Endothelial cell (in vitro differentiated cells): ENCODE measurements around the gene RIMS4. TPM values are rescaled to one million over a fixed set of nuclear protein-coding genes. Genes with fewer than 3 reads are reported as not detected.

ENCODE experiments used
- DNase-seq: peaks from one replicate; pipeline ENCODE4 v3.0.0; 2021; ENCODE audit warnings: low spot score
- H3K27ac Mint-ChIP-seq: one replicate; pipeline ENCODE4 v1.8.0; 2021; ENCODE audit warnings: mixed read lengths, inconsistent platforms; ENCODE audit not compliant: unreplicated experiment
- H3K27me3 Mint-ChIP-seq: one replicate; pipeline ENCODE4 v1.8.0; 2021; ENCODE audit warnings: mild to moderate bottlenecking, moderate library complexity, mixed read lengths, inconsistent platforms; ENCODE audit not compliant: unreplicated experiment
- H3K36me3 Mint-ChIP-seq: one replicate; pipeline ENCODE4 v1.8.0; 2021; ENCODE audit warnings: mild to moderate bottlenecking, low read depth, mixed read lengths, inconsistent platforms; ENCODE audit not compliant: unreplicated experiment
- H3K4me1 Mint-ChIP-seq: one replicate; pipeline ENCODE4 v1.8.0; 2021; ENCODE audit warnings: mild to moderate bottlenecking, mixed read lengths, inconsistent platforms; ENCODE audit not compliant: unreplicated experiment
- H3K4me3 Mint-ChIP-seq: one replicate; pipeline ENCODE4 v1.8.0; 2021; ENCODE audit warnings: mild to moderate bottlenecking, mixed read lengths, inconsistent platforms; ENCODE audit not compliant: unreplicated experiment
- H3K9me3 Mint-ChIP-seq: one replicate; pipeline ENCODE4 v1.8.0; 2021; ENCODE audit warnings: mixed read lengths, inconsistent platforms; ENCODE audit not compliant: unreplicated experiment
- total RNA-seq: library from RNA; stranded (reverse); fragmentation: NEBNext Ultra II Directional; extraction: Animal tissue kit (Norgen Biotek cat#: 25700); gene quantifications from one replicate; pipeline ENCODE4 v1.2.1, GENCODE V29; 2021; ENCODE audit not compliant: unreplicated experiment
- TF ChIP-seq, protein P1 (sequence below): fragments of 200-600 bp; sonication (generic); IDR thresholded peaks from one replicate; pipeline ENCODE4 v1.5.0; 2021; ENCODE audit warnings: antibody characterized with exemption; ENCODE audit not compliant: unreplicated experiment

RIMS4 gene
- total RNA-seq, 1 donor from 2014 or later: 0.10 TPM

DNA sequence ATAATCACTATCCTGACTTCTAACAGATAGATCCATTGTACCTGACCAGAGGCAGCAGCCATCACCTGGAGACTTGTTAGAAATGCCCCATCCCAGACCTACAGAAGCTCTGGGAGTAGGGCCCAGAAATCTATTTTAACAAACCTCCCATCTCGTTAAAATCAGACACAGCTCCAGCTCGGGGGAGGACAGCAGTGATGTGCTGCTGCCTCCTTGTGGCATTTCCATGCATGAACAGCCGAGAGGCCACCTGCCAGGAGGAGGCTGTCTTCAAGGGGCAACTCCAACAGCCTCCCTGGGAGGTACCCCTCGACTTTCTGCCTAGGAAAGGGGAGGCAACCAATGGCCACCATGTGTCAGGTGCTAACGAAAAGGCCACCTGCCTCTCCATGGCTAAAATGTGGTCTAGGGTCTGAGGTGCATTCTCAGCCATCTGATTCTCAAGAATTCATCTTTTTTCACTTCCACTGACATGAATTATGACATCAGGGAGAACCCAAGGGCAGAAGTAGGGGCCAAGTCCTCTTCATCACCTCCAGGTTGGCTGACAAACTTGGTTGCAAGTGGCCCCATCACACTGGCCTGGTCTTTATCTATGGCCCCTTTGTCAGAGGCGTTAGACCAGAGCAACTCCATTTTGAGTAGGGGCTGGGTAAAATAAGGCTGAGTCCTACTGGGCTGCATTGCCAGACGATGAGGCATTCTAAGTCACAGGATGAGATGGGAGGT is 76.8 kb downstream of the RIMS4 start:
- TF ChIP-seq, protein P1, sequence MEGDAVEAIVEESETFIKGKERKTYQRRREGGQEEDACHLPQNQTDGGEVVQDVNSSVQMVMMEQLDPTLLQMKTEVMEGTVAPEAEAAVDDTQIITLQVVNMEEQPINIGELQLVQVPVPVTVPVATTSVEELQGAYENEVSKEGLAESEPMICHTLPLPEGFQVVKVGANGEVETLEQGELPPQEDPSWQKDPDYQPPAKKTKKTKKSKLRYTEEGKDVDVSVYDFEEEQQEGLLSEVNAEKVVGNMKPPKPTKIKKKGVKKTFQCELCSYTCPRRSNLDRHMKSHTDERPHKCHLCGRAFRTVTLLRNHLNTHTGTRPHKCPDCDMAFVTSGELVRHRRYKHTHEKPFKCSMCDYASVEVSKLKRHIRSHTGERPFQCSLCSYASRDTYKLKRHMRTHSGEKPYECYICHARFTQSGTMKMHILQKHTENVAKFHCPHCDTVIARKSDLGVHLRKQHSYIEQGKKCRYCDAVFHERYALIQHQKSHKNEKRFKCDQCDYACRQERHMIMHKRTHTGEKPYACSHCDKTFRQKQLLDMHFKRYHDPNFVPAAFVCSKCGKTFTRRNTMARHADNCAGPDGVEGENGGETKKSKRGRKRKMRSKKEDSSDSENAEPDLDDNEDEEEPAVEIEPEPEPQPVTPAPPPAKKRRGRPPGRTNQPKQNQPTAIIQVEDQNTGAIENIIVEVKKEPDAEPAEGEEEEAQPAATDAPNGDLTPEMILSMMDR: peak; percentile 55
- no peak overlapping the region for H3K4me3 Mint-ChIP-seq
- H3K27me3 Mint-ChIP-seq: peaks cover 9% of the 10 kb centered on the region
- no peak overlapping the region for H3K27ac Mint-ChIP-seq
- H3K4me1 Mint-ChIP-seq: no peaks in the 10 kb centered on the region
- H3K9me3 Mint-ChIP-seq: no peaks in the 10 kb centered on the region
- H3K36me3 Mint-ChIP-seq: no peaks in the 10 kb centered on the region
- DNase-seq: peak; percentile 74

DNA sequence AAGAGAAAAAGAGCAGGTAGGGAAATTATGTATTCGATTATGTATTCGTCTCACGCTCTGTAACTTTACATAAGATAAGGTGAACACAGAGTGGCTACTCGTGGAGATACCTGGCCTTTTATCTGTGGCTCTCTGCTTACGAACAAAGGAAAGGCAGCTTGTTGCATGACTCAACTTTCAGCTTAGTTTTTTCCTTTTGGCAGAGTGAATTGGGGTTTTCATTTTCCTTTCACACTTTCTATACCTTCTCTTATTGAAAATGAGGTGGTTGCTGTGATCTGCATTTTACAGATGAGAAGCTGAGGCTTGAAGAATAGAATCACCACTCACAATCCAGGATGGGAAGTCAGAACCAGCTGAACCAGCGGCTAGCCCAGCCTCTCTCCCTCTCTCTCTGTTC is 78.0 kb downstream of the RIMS4 start:
- TF ChIP-seq, protein P1: no peak
- Mint-ChIP-seq H3K4me1 (no peaks in the 10 kb centered on the region), H3K4me3 (no peak overlapping the region), H3K27me3 (peaks cover 7% of the 10 kb centered on the region), H3K36me3 (no peaks in the 10 kb centered on the region), H3K9me3 (no peaks in the 10 kb centered on the region), H3K27ac (no peak overlapping the region)
- DNase-seq: no peak

GRCh38 chr20:44731657-44732056 is 78.7 kb downstream of the RIMS4 start:
- no peak overlapping the region for H3K4me3 Mint-ChIP-seq
- DNase-seq: no peak
- peaks cover 7% of the 10 kb centered on the region for H3K27me3 Mint-ChIP-seq
- H3K9me3 Mint-ChIP-seq: no peaks in the 10 kb centered on the region
- H3K36me3 Mint-ChIP-seq: no peaks in the 10 kb centered on the region
- H3K27ac Mint-ChIP-seq: no peak overlapping the region
- TF ChIP-seq, protein P1: no peak
- no peaks in the 10 kb centered on the region for H3K4me1 Mint-ChIP-seq

- Mint-ChIP-seq H3K27me3 (peaks cover 7% of the 10 kb centered on the region), H3K4me1 (no peaks in the 10 kb centered on the region), H3K36me3 (no peaks in the 10 kb centered on the region), H3K27ac (no peak overlapping the region), H3K4me3 (no peak overlapping the region), H3K9me3 (no peaks in the 10 kb centered on the region)
- no peak for DNase-seq
- TF ChIP-seq, protein P1: no peak
Measured at GRCh38 chr20:44730441-44730840, 79.9 kb downstream of the RIMS4 start.

GRCh38 chr20:44728801-44729443 is 81.4 kb downstream of the RIMS4 start:
- no peaks in the 10 kb centered on the region for H3K9me3 Mint-ChIP-seq

More at GRCh38 chr20:44728801-44729443, 81.4 kb downstream of the RIMS4 start:
- Mint-ChIP-seq H3K4me1 (no peaks in the 10 kb centered on the region), H3K4me3 (no peak overlapping the region), H3K36me3 (no peaks in the 10 kb centered on the region), H3K27ac (no peak overlapping the region), H3K27me3 (peaks cover 4% of the 10 kb centered on the region)
- TF ChIP-seq, protein P1: no peak
- no peak for DNase-seq
